ENCODE data around the gene UNC93B1.
"Not testable (repeated sequence)": the region's sequence is repeated elsewhere in the genome, so short reads cannot be mapped to it uniquely, and the experiment has no call there.

The UNC93B1 gene

GRCh38 chr11:68009391-68010089, 5.6 kb upstream of the UNC93B1 start:
- DNase-seq (ENCODE audit: low read depth): peak; percentile 86

- no peak for DNase-seq (ENCODE audit: low read depth)
These were observed 4.8 kb upstream of the UNC93B1 start for GRCh38 chr11:68008381-68009337.

DNA sequence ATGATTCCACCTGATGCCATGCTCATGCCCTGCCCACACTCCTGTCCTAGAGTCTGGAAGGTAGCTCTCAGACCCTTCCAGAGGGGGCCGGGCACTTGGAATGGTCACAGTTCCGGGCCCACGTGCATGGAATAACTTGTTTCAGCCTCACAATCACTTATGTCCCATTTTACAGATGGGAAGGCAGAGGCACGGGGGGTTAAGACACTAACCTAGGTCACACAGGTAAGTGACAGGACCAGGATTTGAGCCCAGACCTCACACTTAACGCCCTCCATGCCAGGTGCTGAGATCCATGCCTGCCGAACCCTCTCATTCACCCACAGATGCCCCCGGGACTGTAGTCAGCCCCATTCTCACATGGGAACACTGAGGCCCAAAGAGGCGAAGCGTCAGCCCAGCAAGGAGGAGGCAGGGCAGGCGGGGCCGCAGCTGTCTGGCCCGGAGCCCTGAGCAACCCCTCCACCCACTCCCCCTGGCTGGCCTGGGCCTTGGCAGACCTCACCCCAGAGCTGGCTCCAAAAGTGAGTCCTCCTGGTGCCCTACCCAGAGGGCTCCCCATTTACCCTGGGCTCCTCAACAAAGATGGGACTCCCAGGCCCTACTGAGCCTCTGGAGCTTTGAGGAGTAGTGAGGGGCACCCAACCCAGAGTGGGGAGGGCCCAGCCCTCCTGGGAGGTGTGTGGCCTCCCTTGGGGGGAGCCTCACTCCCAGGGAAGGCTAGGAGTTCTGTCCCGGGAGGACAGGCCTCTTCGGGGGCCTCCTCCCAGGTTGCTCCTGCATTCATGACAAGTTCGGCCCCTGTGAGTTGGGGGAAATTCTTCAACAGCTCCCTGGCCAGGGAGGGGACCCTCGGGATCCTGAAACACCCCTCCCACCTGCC, 3.8 kb upstream of the UNC93B1 start:
- no peak for DNase-seq (ENCODE audit: low read depth)

- DNase-seq (ENCODE audit: low read depth): no peak
These were observed 2.8 kb upstream of the UNC93B1 start for GRCh38 chr11:68006606-68007166.

DNA sequence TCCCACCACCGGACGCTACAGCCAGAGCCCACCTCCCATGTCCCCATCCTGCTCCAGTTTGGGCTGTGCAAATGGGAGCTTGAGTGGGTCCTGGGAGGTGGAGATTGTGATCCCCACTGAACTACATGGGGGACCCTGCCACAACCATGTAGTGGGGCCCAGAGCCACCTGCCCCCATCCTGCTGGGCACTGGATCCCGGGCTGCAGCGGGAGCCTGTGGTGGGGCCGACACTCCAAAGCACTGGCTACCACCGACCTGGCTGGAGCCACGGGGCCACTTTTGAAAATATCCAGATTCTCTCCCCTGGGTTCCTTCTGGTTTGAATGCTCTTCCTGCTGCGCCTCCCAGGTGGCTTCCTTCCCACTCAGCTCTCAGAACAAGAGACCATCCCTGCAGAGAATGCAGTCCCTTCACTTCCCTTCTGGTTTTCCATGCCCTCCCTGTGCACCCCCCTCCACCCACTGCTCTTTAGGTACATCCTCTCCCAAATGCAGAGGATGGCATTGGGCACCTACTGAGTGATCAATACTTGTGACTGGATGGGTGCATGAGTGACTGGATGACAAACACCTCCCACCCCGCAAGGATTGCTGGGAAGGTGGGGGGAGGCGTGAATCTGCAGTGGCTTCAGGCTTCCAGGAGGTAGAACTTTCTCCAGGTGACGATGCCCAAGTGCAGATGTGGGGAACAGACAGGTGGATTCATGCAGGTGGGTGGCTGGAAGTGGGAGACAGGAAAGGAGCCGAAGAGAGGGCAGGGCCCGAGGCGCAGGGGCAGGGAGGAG, 846 bp upstream of the UNC93B1 start:
- no peak for DNase-seq (ENCODE audit: low read depth)

DNA sequence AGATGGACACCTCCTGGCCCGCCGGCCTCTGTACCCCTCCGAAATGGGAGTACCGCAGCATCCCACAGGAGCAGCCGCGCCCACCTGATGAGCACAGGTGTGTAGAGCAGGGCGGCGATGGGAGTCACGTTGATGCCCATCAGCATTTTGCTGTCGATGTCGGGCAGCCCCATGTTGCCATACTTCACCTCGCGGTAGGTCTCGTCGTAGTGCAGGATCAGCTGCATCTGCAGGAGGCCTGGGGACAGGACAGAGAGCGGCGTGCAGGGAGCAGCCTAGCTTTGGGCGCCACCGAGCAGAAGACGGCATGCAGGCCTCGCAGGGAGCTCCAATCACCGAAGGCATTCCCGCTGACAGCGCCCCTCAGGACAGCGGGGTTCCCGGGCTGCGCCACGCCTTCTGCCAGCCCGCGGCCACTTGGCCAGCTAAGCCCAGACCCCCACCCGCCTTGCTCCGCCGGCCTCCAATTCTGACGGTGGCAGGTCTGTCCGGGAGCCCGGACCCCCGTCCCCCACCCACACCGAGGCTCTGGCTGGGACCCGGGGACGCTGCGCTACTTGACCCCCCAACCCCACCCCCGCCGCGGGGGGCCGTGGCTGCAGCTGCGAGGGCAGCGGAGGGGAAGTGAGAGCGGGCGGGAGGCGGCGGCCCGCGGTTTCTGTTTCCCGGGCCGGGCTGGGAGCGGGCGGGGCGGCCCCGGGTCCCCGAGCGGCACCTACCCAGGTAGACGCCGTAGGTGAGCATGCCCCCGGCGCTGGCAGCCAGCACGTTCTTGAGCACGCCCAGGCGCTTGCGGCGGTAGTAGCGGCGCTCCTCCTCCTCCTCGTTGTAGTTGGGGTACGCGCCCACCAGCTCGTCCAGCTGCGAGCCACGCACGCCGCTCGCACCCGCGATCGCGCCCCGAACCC, 705 bp downstream of the UNC93B1 start:
- DNase-seq (ENCODE audit: low read depth): no peak

DNA sequence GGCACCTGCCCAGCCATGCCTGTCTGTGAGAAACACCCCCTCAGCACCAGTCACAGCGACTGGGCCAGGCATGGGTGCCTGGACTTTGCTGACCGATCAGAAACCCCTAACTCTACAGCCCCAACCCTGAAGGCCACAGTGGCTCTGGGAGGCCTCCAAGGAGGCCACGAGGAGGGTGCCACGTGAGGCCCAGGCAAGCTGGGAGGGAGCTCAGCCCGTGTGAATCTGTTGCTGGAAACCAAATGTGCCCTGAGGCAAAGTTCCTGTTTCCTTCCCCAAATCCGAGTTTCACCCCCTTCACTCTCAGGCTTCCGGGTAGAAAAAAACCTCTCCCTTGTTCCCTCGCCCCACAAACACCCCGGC, 1.3 kb downstream of the UNC93B1 start:
- no peak for DNase-seq (ENCODE audit: low read depth)

GRCh38 chr11:67999704-68000103, 4.2 kb downstream of the UNC93B1 start:
- no peak for DNase-seq (ENCODE audit: low read depth)

DNA sequence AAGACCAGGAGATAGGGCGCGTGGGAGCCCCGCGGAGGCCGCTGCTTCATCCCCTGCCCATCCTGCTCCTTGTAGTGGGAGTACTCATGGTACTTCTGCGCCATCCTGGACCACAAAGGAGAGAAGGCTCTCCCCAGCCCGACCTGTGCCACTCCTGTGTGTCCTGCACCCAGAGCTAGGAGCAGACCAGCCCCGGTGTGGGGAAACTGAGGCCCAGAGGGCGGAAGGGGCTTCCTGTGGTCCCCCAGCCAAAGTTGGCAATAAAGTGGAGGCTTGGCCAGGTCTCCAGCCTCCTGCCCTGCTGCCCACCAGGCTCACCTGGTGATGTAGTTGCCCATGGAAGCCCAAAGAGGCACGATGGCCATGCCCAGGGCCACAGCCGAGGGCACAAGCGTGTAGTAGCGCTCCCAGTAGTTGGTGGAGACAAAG, 4.7 kb downstream of the UNC93B1 start:
- DNase-seq (ENCODE audit: low read depth): no peak

DNA sequence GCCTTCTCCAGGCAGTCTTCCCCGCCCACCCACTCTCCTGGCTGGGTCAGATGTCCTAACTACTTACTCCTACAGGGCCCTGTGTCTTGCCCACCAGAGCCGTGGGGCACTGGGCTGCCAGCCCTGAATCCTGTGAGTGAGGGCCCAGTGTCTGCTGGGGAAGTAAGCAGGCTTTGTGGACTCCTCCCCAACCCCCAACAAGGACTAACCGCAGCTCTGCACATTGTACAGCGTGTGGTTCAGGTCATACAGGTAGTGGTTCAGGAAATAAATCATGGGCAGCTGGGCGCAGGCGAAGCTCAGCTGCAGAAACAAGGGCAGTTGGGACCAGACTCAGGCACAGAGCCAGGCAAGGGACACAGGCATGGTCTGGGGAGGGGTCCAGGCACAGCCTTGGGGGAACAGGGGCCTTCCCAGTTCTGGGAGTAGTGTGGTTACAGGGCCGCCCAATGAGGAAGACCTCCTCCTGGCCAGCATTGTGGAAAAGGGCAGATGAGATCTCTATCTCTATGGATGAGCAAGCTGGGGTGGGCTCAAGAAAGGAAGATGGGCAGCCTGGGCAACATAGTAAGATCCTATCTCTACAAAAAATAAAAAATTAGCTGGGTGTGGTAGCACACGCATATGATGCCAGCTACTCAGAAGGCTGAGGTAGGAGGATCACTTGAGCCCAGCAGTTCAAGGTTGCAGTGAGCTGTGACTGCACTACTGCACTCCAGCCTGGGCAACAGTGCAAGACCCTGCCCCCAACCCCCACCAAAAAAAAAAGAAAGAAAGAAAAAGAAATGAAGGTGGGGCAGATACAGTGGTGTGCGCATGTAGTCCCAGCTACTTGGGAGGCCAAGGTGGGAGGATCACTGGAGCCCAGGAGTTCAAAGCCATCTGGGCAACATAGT, 5.5 kb downstream of the UNC93B1 start:
- DNase-seq (ENCODE audit: low read depth): no peak

GRCh38 chr11:67997475-67997921, 6.4 kb downstream of the UNC93B1 start:
- no peak for DNase-seq (ENCODE audit: low read depth)

DNA sequence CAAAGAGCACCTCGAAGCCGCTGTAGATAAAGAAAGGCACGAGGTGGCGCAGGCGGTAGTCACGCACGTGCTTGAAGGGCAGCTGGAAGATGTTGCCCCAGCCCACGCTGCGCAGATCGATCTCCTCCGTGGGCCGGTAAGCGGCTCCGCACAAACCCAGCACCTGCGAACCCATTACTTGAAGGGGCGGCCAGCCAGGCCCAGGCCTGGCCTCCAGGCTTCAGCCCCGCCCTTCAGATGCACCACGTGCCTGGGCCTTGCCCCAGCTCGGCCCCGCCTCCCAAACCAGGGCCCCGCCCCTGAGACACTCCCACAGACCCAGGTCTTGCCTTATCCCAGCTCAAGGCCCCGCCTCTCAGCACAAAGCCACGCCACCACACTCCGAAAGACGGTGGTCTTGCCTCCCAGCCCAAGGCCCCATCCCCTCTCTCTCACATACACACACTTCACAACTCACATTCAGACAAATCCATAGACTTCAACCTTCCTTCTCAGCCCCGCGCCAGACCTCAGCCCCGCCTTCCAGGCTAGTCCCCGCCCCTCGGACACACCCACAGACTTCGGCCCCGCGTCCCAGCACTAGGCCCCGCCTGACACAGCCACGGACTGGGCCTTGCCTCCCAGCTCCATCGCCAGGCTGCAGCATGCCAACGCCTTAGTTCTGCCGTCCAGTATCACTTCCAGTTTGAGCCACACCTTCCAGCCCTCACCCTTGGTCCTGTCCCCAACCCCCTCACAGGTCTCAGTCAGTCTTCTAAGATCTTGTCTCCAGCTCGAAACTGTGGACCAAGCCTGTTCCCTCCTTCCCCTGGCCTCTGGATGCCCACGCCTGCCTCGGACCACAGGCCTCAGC, 7.0 kb downstream of the UNC93B1 start:
- DNase-seq (ENCODE audit: low read depth): peak; percentile 68

GRCh38 chr11:67996051-67996450, 7.8 kb downstream of the UNC93B1 start:
- no peak for DNase-seq (ENCODE audit: low read depth)

GRCh38 chr11:67995579-67995978, 8.3 kb downstream of the UNC93B1 start:
- not testable (repeated sequence) for DNase-seq (ENCODE audit: low read depth)

- DNase-seq (ENCODE audit: low read depth): not testable (repeated sequence)
These were observed 8.8 kb downstream of the UNC93B1 start for GRCh38 chr11:67995129-67995528.

- not testable (repeated sequence) for DNase-seq (ENCODE audit: low read depth)
These were observed 9.5 kb downstream of the UNC93B1 start for GRCh38 chr11:67994387-67994786.

DNA sequence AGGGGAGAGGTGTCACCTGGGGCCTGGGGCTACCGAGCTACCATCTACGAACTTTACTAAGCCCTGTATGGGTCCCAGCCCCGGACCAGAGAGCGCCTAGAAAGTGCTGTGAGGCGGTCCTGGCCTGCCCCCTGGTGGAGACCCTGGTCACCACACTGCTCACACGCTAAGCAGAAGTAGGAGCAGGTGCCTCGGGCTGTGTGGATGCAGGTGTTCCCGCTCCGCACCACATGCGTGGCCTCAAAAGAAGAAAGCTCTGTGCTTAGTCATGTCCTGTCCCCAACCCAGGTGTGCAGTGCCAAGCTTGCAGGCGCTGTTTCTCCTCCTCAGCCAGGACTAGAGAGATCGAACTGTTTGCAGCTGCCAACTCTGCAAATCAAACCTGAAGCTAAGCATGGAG, 10.1 kb downstream of the UNC93B1 start:
- DNase-seq (ENCODE audit: low read depth): not testable (repeated sequence)

Measured in amniotic epithelial cell (primary cell).